DMS53 treated with DMSO at 0.1 percent for 48 hours (cell line): ENCODE results near the gene ELL.
"Not testable (repeated sequence)": the region's sequence is repeated elsewhere in the genome, so short reads cannot be mapped to it uniquely, and the experiment has no call there.

Experiments
- DNase-seq: peaks from one replicate; lab custom pipeline; 2025; ENCODE audit not compliant: unreplicated experiment; lab: John Stamatoyannopoulos, UW

The ELL gene

DNA sequence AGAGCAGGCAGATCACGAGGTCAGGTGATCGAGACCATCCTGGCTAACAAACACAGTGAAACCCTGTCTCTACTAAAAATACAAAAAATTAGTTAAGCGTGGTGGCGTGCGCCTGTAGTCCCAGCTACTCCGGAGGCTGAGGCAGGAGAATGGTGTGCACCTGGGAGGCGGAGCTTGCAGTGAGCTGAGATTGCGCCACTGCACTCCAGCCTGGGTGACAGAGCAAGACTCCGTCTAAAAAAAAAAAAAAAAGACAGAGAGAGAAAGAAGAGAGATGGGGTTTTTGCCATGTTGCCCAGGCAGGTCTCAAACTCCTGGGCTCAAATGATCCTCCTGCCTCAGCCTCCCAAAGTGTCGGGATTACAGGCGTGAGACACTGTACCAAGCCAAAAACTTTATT, 116.1 kb downstream of the ELL start:
- not testable (repeated sequence) for DNase-seq

DNA sequence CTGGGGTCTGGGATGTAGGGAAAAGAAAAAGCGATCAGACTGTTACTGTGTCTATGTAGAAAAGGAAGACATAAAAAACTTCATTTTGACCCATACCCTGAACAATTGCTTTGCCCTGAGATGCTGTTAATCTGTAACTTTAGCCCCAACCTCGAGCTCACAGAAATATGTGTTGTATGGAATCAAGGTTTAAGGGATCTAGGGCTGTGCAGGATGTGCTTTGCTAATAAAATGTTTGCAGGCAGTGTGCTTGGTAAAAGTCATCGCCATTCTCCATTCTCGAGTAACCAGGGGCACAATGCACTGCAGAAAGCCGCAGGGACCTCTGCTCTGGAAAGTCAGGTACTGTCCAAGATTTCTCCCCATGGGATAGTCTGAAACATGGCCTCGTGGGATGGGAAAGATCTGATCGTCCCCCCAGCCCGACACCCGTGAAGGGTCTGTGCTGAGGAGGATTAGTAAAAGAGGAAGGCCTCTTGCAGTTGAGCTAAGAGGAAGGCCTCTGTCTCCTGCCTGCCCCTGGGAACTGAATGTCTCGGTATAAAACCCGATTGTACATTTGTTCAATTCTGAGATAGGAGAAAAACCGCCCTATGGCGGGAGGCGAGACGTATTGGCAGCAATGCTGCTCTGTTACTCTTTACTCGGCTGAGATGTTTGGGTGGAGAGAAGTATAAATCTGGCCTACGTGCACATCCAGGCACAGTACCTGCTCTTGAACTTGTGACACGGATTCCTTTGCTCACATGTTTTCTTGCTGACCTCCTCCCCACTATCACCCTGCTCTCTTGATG, 119.2 kb downstream of the ELL start:
- not testable (repeated sequence) for DNase-seq

DNA sequence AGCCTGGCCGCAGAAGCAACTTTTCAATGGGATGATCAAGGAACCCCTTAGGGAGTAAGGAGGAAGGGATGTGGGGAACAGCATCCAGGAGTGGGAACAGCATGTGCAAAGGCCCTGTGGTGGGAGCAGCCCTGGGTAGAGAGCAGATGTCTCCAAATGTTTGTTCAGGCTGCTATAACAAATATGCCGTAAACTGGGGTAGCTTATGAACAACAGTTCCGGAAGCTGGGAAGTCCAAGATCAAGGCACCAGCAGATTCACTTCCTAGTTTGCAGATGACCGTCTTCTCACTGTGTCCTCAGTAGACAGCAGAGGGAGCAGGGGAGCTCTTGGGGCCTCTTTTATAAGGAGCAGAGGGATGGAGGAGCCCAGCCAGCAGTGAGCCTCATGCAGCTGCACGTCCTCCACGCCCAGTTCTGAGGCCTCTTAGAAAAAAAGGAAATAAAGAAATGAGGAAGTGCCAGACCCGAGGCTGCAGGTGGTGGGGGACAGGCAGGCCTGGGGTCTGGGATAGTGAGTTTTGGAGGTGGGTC, 120.2 kb downstream of the ELL start:
- DNase-seq: no peak

DNA sequence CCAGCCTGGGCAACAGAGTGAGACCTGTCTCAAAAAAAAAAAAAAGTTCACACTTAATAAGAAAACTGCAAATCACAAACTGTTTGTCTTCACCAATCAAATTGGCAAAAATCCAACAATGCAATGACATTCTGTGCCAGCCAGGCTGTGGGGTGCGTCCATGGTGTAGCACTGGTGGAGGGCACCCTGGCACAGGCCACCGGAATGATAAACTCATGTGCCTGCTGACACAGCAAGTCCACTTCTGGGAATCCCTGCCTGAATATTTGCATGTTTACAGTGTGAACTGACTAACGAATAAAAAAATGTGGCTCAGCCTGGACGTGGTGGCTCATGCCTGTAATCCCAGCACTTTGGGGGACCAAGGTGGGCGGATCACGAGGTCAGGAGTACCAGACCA, 122.9 kb downstream of the ELL start:
- DNase-seq: no peak

DNA sequence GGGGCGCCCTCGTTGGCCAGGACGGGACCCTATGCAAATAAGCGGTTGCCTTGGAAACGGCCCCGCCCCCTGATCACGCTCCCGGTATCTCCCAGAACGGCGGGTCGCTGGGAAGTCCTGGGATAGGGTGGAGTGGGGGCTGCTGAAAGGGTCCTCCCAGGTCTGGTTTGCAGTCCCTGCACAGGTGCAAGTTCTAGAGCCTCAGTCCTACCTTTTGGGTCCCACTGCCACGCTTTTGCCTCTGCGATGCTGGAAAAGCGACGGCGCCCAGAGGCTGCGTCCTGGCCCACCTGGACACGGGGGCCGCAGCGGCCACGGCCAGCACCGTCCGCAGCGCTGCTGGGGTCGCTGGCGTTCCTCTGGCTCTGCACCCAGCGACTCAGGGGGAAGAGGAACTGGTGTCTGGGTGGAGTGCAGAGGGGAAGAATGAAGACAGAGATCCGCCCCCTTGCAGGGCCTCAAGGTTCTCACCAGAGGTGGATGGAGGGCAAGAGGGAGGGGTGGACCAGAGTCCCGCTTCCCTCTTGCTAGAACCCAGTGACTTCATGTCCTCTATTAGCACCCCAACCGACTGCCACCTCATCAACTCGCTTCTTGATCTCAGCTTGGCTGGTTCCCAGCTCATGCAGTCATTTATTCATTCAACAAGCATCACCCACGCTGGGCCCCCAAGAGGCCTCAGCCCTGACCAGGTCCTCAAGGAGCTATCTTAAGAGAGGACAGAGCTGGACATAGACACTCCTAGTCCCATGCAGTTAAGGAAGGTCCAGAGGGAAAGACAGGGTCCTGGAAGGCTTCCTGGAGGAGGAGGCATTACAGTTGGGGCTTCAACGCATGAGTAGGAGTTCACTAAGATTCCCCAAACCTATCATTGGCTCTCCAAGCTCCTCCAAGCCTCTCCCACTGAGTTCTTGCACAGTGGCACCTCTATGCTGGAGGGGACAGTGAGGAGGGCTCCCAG, 124.3 kb downstream of the ELL start, which contains the start of gene LRRC25:
Gene LRRC25 (minus strand): TSS at position 381 of the 961 bp plus-strand sequence. CDS start 659 bp downstream, outside the sequence.
- no peak for DNase-seq

DNA sequence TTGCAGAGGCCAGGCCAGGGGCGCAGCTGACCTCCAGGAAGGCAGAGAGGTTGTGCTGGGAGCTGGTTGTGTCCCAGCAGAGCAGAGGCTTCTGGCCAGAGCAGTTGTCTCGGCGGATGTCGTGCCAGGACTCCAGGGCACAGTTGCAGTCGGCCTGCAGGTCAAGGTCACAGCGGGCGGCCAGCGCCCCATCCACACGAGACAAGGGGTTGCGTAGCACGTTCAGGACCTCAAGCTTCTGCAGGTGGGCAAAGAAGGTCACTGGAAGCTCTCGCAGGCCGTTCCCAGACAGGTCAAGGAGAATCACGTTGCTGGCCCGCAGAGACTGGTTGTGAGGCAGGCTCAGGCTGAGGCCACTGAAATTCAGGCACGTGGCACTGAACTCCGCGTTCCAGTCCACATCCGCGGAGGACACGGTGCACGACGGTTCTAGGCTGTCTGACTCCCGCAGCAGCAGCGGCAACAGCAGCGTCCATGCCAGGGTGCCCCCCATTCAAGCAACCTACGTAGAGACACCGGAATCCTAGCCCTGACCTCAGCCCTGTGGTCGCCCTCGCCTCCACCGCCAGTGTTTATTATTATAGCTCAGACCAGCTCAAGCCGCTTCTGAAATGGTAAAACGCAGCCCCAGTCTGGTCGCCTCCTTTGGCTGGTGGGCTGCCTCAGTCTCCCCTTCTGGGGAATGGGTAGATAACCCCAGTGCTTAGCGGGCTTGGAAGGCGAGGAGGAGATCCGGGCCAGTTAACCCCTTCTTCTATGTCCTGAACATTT, 125.2 kb downstream of the ELL start:
- no peak for DNase-seq

DNA sequence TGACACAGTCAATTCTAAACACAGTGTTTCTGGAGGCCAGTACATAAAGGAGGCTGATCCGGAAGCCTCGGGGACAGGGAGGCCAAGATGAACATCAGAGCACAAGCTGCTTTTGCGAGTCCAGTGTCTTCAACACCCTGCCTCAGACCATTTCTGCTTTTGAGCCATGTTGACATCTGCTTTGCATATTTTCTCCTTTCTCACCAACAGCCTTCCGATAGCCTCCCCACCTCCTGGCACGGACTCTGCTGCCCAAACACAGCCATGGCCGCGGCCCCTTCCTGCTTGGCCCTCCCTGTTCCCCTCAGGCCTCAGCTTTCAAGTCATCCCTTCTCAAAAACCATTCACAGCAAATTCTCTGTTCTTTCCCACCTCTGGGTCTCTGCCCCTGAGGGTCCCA, 128.0 kb downstream of the ELL start:
- DNase-seq: no peak

DNA sequence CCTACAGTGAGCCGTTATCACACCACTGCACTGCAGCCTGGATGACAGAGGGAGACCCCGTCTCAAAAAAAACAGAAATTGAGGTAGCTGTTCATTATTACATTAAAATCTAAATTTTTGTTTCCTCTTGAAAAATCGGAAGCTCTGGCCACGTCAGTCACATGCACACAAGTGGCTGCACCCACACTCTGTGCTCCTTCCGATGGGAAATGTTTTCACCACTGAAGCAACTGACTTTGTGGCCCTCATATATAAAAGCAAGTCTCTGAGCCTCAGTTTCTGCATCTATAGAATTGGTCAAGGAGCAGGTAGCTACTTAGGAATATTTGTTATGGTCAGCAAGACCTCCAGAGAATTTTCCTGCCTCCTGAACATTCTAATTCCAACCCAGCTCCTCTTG, 128.9 kb downstream of the ELL start:
- DNase-seq: no peak
